HepG2 (cell line): ENCODE results near the gene TSSK6.
A peak's percentile ranks its signal among the peaks of the same experiment; 100 is the strongest.

Experiments used
- CREB1 ChIP-seq, 2 experiments: fragments of 450-650 bp in 1 of 2; IDR thresholded peaks; 2 replicates each; pipeline ENCODE4 v1.6.1; 2016 to 2017; ENCODE audit warnings: control low read depth in 1 of 2, mild to moderate bottlenecking in 1 of 2, missing compliant biosample characterization in 1 of 2, missing genetic modification characterization in 1 of 2
- EP300 ChIP-seq, 3 experiments: sonication (generic) in 1 of 3; formaldehyde crosslinking in 1 of 3; IDR thresholded peaks; 2 replicates each; pipeline versions ENCODE4 v1.5.1 to v1.6.1; 2011 to 2020; ENCODE audit warnings: low read depth in 2 of 3, low read length in 2 of 3, borderline replicate concordance in 1 of 3, improper control_type of control experiment in 1 of 3, mild to moderate bottlenecking in 1 of 3, missing genetic modification reagents in 1 of 3, moderate library complexity in 1 of 3
- ERF ChIP-seq: IDR thresholded peaks from 2 replicates; pipeline ENCODE4 v1.6.1; 2018; ENCODE audit warnings: missing biosample characterization, missing genetic modification reagents
- GATAD2A ChIP-seq: IDR thresholded peaks from 2 replicates; pipeline ENCODE4 v1.6.1; 2016
- GTF2F1 ChIP-seq: fragments of 150-350 bp; IDR thresholded peaks from 2 replicates; pipeline ENCODE4 v1.6.1; 2014; ENCODE audit warnings: low read length
- MYC ChIP-seq: sonication (generic); formaldehyde crosslinking; IDR thresholded peaks from 2 replicates; pipeline ENCODE4 v1.9.0; 2021; ENCODE audit warnings: missing genetic modification reagents, borderline replicate concordance
- USF2 ChIP-seq, 2 experiments: sonication (generic) in 1 of 2; formaldehyde crosslinking in 1 of 2; IDR thresholded peaks; 2 replicates each; pipeline versions ENCODE4 v1.5.1 to v1.6.1; 2011 to 2020; ENCODE audit warnings: borderline replicate concordance in 1 of 2, low read depth in 1 of 2, low read length in 1 of 2, mild to moderate bottlenecking in 1 of 2, missing genetic modification reagents in 1 of 2, moderate library complexity in 1 of 2
- ZBTB38 ChIP-seq: sonication (generic); formaldehyde crosslinking; IDR thresholded peaks from 2 replicates; pipeline ENCODE4 v1.5.1; 2020; ENCODE audit warnings: mild to moderate bottlenecking, missing genetic modification reagents
- ZIK1 ChIP-seq: sonication (generic); formaldehyde crosslinking; IDR thresholded peaks from 2 replicates; pipeline ENCODE4 v1.5.0; 2020; ENCODE audit warnings: mild to moderate bottlenecking, low read depth, missing genetic modification reagents, borderline replicate concordance
- ZNF318 ChIP-seq: sonication (generic); formaldehyde crosslinking; IDR thresholded peaks from 2 replicates; pipeline ENCODE4 v1.4.0; 2020; ENCODE audit warnings: mild to moderate bottlenecking, missing genetic modification reagents
- ZNF430 ChIP-seq: sonication (generic); formaldehyde crosslinking; IDR thresholded peaks from 2 replicates; pipeline ENCODE4 v1.9.0; 2021; ENCODE audit warnings: mild to moderate bottlenecking, missing genetic modification reagents
- ZNF460 ChIP-seq: sonication (generic); formaldehyde crosslinking; IDR thresholded peaks from 2 replicates; pipeline ENCODE4 v1.5.1; 2020; ENCODE audit warnings: missing genetic modification reagents, mild to moderate bottlenecking, borderline replicate concordance
- TF ChIP-seq, protein P1 (sequence below): sonication (generic); formaldehyde crosslinking; IDR thresholded peaks from 2 replicates; pipeline ENCODE4 v1.5.0; 2020; ENCODE audit warnings: mild to moderate bottlenecking, missing genetic modification reagents, moderate library complexity

DNA sequence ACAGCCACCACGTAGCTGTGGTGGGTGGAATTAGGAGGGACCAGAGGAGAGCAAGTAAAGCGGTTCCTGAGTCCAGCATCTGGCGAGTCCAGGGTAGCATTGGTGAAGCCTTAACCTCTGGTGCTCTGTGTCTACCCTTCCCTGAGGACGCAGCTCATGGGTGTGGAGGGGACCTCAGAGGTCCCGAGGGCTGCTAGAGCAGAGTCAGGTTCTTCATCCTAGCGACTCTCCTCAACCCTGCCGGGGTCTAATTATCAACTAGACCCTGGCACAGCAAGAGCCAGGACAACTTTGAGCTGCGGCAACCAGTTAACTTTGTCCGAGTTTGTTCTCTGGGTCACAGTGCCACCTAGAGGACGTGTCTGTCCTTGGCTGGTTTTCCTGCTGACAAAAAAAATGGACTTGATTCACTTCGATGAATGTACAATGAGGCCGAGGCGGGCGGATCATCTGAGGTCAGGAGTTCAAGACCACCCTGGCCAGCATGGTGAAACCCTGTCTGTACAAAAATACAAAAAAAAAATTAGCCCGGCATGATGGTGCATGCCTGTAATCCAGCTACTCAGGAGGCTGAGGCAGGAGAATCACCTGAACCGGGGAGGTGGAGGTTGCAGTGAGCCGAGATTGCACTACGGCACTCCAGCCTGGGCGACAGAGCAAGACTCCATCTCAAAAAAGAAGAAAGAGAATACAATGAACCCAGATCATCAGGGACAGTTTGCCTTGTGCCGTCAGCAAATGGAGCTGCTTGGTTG lies 25.0 kb downstream of the TSSK6 start:
- no peak for TF ChIP-seq CREB1 (IDR thresholded peaks at IDR 0.05)
- TF ChIP-seq CREB1 (CRISPR knock-in tag; IDR thresholded peaks at IDR 0.05): no peak
- TF ChIP-seq GATAD2A (CRISPR knock-in tag): no peak
- TF ChIP-seq, protein P1, sequence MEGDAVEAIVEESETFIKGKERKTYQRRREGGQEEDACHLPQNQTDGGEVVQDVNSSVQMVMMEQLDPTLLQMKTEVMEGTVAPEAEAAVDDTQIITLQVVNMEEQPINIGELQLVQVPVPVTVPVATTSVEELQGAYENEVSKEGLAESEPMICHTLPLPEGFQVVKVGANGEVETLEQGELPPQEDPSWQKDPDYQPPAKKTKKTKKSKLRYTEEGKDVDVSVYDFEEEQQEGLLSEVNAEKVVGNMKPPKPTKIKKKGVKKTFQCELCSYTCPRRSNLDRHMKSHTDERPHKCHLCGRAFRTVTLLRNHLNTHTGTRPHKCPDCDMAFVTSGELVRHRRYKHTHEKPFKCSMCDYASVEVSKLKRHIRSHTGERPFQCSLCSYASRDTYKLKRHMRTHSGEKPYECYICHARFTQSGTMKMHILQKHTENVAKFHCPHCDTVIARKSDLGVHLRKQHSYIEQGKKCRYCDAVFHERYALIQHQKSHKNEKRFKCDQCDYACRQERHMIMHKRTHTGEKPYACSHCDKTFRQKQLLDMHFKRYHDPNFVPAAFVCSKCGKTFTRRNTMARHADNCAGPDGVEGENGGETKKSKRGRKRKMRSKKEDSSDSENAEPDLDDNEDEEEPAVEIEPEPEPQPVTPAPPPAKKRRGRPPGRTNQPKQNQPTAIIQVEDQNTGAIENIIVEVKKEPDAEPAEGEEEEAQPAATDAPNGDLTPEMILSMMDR (CRISPR knock-in tag): peak; percentile 88
- TF ChIP-seq ZIK1 (CRISPR knock-in tag): no peak
- no peak for TF ChIP-seq ZNF460 (CRISPR knock-in tag)
- no peak for TF ChIP-seq ZNF430 (CRISPR knock-in tag)
- TF ChIP-seq EP300 (IDR thresholded peaks at IDR 0.05; ENCODE audit: low read depth in 2 of 2, low read length in 2 of 2): no peak
- no peak for TF ChIP-seq EP300 (CRISPR knock-in tag; IDR thresholded peaks at IDR 0.05; ENCODE audit: borderline replicate concordance)
- TF ChIP-seq ZNF318 (CRISPR knock-in tag): no peak
- TF ChIP-seq GTF2F1: no peak
- TF ChIP-seq ERF: no peak
- no peak for TF ChIP-seq USF2 (IDR thresholded peaks at IDR 0.05; ENCODE audit: low read depth, low read length)
- TF ChIP-seq USF2 (CRISPR knock-in tag; IDR thresholded peaks at IDR 0.05; ENCODE audit: borderline replicate concordance): no peak
- TF ChIP-seq MYC: no peak
- TF ChIP-seq ZBTB38 (CRISPR knock-in tag): no peak
